ENCODE data around the gene MAP3K13. TPM values are rescaled to one million over a fixed set of nuclear protein-coding genes. Genes with fewer than 3 reads are reported as not detected.
"Not testable (repeated sequence)": the region's sequence is repeated elsewhere in the genome, so short reads cannot be mapped to it uniquely, and the experiment has no call there.

Gene MAP3K13
- total RNA-seq, 1 donor from 2014 or later = 7.7 TPM

- DNase-seq (ENCODE audit: low read depth in 2 of 2) = no peak
These were observed 21.1 kb upstream of the MAP3K13 start for GRCh38 chr3:185341616-185342458.

- no peak for DNase-seq (ENCODE audit: low read depth in 2 of 2)
These were observed 20.3 kb upstream of the MAP3K13 start for GRCh38 chr3:185342459-185343174.

GRCh38 chr3:185347399-185347798 is 15.5 kb upstream of the MAP3K13 start:
- DNase-seq (ENCODE audit: low read depth in 2 of 2) = no peak

- DNase-seq (ENCODE audit: low read depth in 2 of 2) = no peak
These were observed 12.1 kb upstream of the MAP3K13 start for GRCh38 chr3:185350841-185351240.

GRCh38 chr3:185351396-185351795 is 11.5 kb upstream of the MAP3K13 start:
- DNase-seq (ENCODE audit: low read depth in 2 of 2) = no peak

- no peak for DNase-seq (ENCODE audit: low read depth in 2 of 2)
These were observed 9.7 kb upstream of the MAP3K13 start for GRCh38 chr3:185353225-185353624.

- peak; percentile 57 to 68 for DNase-seq (ENCODE audit: low read depth in 2 of 2)
These were observed 8.9 kb upstream of the MAP3K13 start for GRCh38 chr3:185353823-185354614.

- DNase-seq (ENCODE audit: low read depth in 2 of 2) = no peak
These were observed 6.4 kb upstream of the MAP3K13 start for GRCh38 chr3:185356499-185356898.

- no peak for DNase-seq (ENCODE audit: low read depth in 2 of 2)
These were observed 1.0 kb upstream of the MAP3K13 start for GRCh38 chr3:185361920-185362319.

GRCh38 chr3:185363662-185364203 is 797 bp downstream of the MAP3K13 start:
- no peak for DNase-seq (ENCODE audit: low read depth in 2 of 2)

GRCh38 chr3:185365291-185366073 is 2.5 kb downstream of the MAP3K13 start:
- no peak for DNase-seq (ENCODE audit: low read depth in 2 of 2)

GRCh38 chr3:185366074-185366335 is 3.1 kb downstream of the MAP3K13 start:
- DNase-seq (ENCODE audit: low read depth in 2 of 2) = no peak

GRCh38 chr3:185366913-185367312 is 4.0 kb downstream of the MAP3K13 start:
- DNase-seq (ENCODE audit: low read depth in 2 of 2) = no peak

GRCh38 chr3:185370349-185370748 is 7.4 kb downstream of the MAP3K13 start:
- DNase-seq (ENCODE audit: low read depth in 2 of 2) = not testable (repeated sequence)

- no peak for DNase-seq (ENCODE audit: low read depth in 2 of 2)
These were observed 8.6 kb downstream of the MAP3K13 start for GRCh38 chr3:185371306-185372074.

- DNase-seq (ENCODE audit: low read depth in 2 of 2) = no peak
These were observed 18.6 kb downstream of the MAP3K13 start for GRCh38 chr3:185381320-185382058.

GRCh38 chr3:185382154-185382553 is 19.2 kb downstream of the MAP3K13 start:
- DNase-seq (ENCODE audit: low read depth in 2 of 2) = no peak

- DNase-seq (ENCODE audit: low read depth in 2 of 2) = not testable (repeated sequence)
These were observed 23.6 kb downstream of the MAP3K13 start for GRCh38 chr3:185386515-185386914.

- DNase-seq (ENCODE audit: low read depth in 2 of 2) = peak in 1 of 2 donors; percentile 1
These were observed 24.7 kb downstream of the MAP3K13 start for GRCh38 chr3:185387646-185388045.

- DNase-seq (ENCODE audit: low read depth in 2 of 2) = no peak
These were observed 30.1 kb downstream of the MAP3K13 start for GRCh38 chr3:185393055-185393454.

Data from lung microvascular endothelial cell (primary cell).